Colonic mucosa (tissue), 4 donors: ENCODE results near the gene PKM. TPM values are rescaled to one million over a fixed set of nuclear protein-coding genes. Genes with fewer than 3 reads are reported as not detected.

Experiments
- DNase-seq: peaks from one replicate; pipeline ENCODE4 v3.0.0-alpha.2; 2020
- H3K27ac ChIP-seq: fragments of 200-600 bp; one replicate; pipeline ENCODE4 v1.8.0; 2021
- H3K27me3 ChIP-seq: fragments of 200-600 bp; one replicate; pipeline ENCODE4 v1.8.0; 2021
- H3K36me3 ChIP-seq: fragments of 200-600 bp; one replicate; pipeline ENCODE4 v1.8.0; 2021
- H3K4me1 ChIP-seq: fragments of 200-600 bp; one replicate; pipeline ENCODE4 v1.8.0; 2021; ENCODE audit warnings: mild to moderate bottlenecking
- H3K4me3 ChIP-seq: fragments of 200-600 bp; one replicate; pipeline ENCODE4 v1.8.0; 2021
- H3K9ac ChIP-seq, 2 donors: one replicate each; pipeline ENCODE4 v1.7.0; 2013; ENCODE audit warnings: control low read depth in 2 of 2, low read depth in 2 of 2, low read length in 2 of 2
- H3K9me3 ChIP-seq: fragments of 200-600 bp; one replicate; pipeline ENCODE4 v1.8.0; 2021
- CTCF ChIP-seq: fragments of 200-600 bp; IDR thresholded peaks from one replicate; pipeline ENCODE4 v1.8.0; 2022; ENCODE audit warnings: antibody characterized with exemption, mild to moderate bottlenecking
- intact Hi-C: fragments of 100-400 bp; cut with DNase I; formaldehyde crosslinking; loops from one replicate; pipeline ENCODE4 v1.14.1; 2022
- total RNA-seq, 2 donors: library from RNA; stranded (reverse); fragmentation: NEBNext Ultra II Directional in 1 of 2; extraction: Animal tissue kit (Norgen Biotek cat#: 25700) in 1 of 2; gene quantifications; one replicate each; pipeline ENCODE4 v1.2.1, GENCODE V29; 2021
- donor health status: healthy.
- donor health status: DM: no; HTN: no; CAD: no.
- donor health status: DM: no; HTN: no; CAD: no.

The PKM gene
- total RNA-seq, 2 donors from 2014 or later, result 769 to 946 TPM

- no peaks in the 10 kb centered on the region for H3K27me3 ChIP-seq
- no peak for TF ChIP-seq CTCF
- intact Hi-C loops, result no loop called here
- H3K4me1 ChIP-seq, result no peaks in the 10 kb centered on the region
- H3K27ac ChIP-seq, result no peak overlapping the region
- DNase-seq, result no peak
- no peak overlapping the region for H3K4me3 ChIP-seq
- H3K9ac ChIP-seq, result no peak overlapping the region
- H3K36me3 ChIP-seq, result peaks cover 9% of the 10 kb centered on the region
- no peaks in the 10 kb centered on the region for H3K9me3 ChIP-seq
Observed at GRCh38 chr15:72252663-72253299, 21.8 kb upstream of the PKM start.

- Histone ChIP-seq H3K9me3 (no peaks in the 10 kb centered on the region), H3K27me3 (no peaks in the 10 kb centered on the region), H3K4me1 (no peaks in the 10 kb centered on the region), H3K9ac (no peak overlapping the region), H3K36me3 (peaks cover 9% of the 10 kb centered on the region), H3K27ac (no peak overlapping the region), H3K4me3 (no peak overlapping the region)
- no peak for TF ChIP-seq CTCF
- no peak for DNase-seq
- intact Hi-C loops, result no loop called here
Observed at GRCh38 chr15:72249142-72249810, 18.3 kb upstream of the PKM start.

- H3K4me1 ChIP-seq, result no peaks in the 10 kb centered on the region
- no peak for DNase-seq
- H3K4me3 ChIP-seq, result no peak overlapping the region
- H3K27ac ChIP-seq, result no peak overlapping the region
- no peak overlapping the region for H3K9ac ChIP-seq
- intact Hi-C loops, result no loop called here
- peaks cover 5% of the 10 kb centered on the region for H3K36me3 ChIP-seq
- no peaks in the 10 kb centered on the region for H3K27me3 ChIP-seq
- no peaks in the 10 kb centered on the region for H3K9me3 ChIP-seq
- TF ChIP-seq CTCF, result no peak
Observed at GRCh38 chr15:72248514-72248913, 17.5 kb upstream of the PKM start.

DNA sequence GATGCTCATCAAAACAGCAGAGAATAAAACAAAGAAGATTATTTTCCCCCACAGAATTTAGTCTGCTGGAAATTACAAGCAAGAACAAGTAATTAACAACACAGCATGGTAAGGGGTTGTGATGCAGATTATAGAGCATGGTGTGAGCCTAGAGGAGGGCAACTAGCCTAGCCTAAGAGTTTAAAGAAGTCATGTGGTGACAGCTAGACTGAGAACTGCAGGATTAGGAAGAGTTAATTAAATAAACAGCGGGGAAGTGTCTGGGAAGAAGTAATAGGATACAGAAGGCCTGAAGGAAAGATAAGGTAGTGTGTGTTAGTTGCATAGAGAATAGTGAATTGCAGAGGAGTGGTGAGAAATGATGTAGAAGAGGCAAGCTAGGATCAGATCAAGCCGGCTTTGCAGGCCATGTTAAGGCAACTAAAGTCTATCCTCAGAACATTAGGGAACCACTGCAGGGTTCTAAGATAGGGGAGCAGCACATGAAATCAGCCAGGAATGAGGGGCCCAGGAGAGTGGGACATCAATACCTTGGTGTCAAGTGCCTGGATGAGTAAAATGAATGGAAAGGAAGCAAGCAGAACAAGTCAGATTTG lies 11.9 kb upstream of the PKM start:
- no peaks in the 10 kb centered on the region for H3K4me1 ChIP-seq
- no peak overlapping the region for H3K4me3 ChIP-seq
- no peak for DNase-seq
- H3K9me3 ChIP-seq, result no peaks in the 10 kb centered on the region
- H3K36me3 ChIP-seq, result peaks cover 9% of the 10 kb centered on the region
- no peak overlapping the region for H3K9ac ChIP-seq
- intact Hi-C loops, result no loop called here
- no peak for TF ChIP-seq CTCF
- H3K27me3 ChIP-seq, result no peaks in the 10 kb centered on the region
- no peak overlapping the region for H3K27ac ChIP-seq

- Histone ChIP-seq H3K4me3 (no peak overlapping the region), H3K36me3 (peaks cover 9% of the 10 kb centered on the region), H3K27ac (no peak overlapping the region), H3K4me1 (no peaks in the 10 kb centered on the region), H3K9ac (no peak overlapping the region), H3K9me3 (no peaks in the 10 kb centered on the region), H3K27me3 (no peaks in the 10 kb centered on the region)
- no peak for DNase-seq
- intact Hi-C loops, result no loop called here
- no peak for TF ChIP-seq CTCF
Observed at GRCh38 chr15:72239652-72240051, 8.7 kb upstream of the PKM start.
